ENCODE measurements around the gene WDFY1.

DNA sequence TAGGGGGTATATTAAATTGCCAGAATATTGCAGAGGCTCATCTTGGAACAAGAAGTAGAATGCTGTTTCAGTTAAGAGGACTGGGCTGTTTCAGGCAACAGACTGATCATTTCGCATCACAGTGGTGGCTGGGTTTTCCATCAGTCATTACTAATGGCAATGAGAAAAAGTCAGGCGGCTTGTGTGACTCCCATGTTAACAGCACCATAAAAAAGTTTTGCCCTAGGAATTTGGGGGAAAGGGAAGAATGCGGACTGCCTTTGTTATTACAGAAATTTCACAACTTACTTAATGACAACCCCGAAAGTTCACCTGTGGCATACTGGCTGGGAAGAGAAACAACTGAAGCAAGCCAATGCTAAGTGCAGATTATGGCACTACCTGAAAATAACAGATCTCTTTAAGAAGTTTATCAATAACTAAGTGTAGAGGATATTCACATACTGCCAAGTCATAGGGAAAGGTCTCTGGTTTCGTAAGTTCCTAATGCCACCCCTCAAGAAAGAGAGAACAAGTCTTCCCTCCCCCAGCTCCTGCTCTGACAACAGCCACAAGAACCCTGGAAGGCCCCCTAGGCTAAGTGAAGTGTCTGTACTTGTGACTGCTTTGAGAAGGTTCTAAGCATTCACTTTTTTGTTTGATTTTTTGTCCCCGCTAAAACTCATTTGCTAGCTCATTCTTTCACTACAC lies 67.3 kb downstream of the WDFY1 start:
- no peak for TF ChIP-seq BCL11A (tag by site-specific recombination; IDR thresholded peaks at IDR 0.05; ENCODE audit: low read depth)
- no peak for TF ChIP-seq ZSCAN18 (tag by site-specific recombination; IDR thresholded peaks at IDR 0.05)
